Skeletal muscle satellite cell (primary cell): ENCODE measurements around the gene TCF7.
"Not testable (repeated sequence)": the region's sequence is repeated elsewhere in the genome, so short reads cannot be mapped to it uniquely, and the experiment has no call there.

ENCODE experiments used
- H3K27me3 ChIP-seq: 2 replicates; pipeline ENCODE4 v1.7.0; 2013; ENCODE audit warnings: low read length; ENCODE audit not compliant: control insufficient read depth, insufficient read depth
- H3K36me3 ChIP-seq: 2 replicates; pipeline ENCODE4 v1.7.0; 2013; ENCODE audit warnings: mild to moderate bottlenecking, control low read depth, low read length; ENCODE audit not compliant: insufficient read depth
- H3K4me1 ChIP-seq: 2 replicates; pipeline ENCODE4 v1.7.0; 2013; ENCODE audit warnings: low read length; ENCODE audit not compliant: control insufficient read depth, insufficient read depth
- H3K4me2 ChIP-seq: 2 replicates; pipeline ENCODE4 v1.7.0; 2013; ENCODE audit warnings: mild to moderate bottlenecking, low read length
- H3K4me3 ChIP-seq: 2 replicates; pipeline ENCODE4 v1.7.0; 2013; ENCODE audit warnings: low read length
- H3K9ac ChIP-seq: 2 replicates; pipeline ENCODE4 v1.7.0; 2013; ENCODE audit warnings: mild to moderate bottlenecking, low read depth, low read length, moderate library complexity
- H3K9me3 ChIP-seq: replicated peaks from 2 replicates; pipeline ENCODE4 v1.7.0; 2013; ENCODE audit warnings: mild to moderate bottlenecking, control low read depth, low read length

TCF7 gene

DNA sequence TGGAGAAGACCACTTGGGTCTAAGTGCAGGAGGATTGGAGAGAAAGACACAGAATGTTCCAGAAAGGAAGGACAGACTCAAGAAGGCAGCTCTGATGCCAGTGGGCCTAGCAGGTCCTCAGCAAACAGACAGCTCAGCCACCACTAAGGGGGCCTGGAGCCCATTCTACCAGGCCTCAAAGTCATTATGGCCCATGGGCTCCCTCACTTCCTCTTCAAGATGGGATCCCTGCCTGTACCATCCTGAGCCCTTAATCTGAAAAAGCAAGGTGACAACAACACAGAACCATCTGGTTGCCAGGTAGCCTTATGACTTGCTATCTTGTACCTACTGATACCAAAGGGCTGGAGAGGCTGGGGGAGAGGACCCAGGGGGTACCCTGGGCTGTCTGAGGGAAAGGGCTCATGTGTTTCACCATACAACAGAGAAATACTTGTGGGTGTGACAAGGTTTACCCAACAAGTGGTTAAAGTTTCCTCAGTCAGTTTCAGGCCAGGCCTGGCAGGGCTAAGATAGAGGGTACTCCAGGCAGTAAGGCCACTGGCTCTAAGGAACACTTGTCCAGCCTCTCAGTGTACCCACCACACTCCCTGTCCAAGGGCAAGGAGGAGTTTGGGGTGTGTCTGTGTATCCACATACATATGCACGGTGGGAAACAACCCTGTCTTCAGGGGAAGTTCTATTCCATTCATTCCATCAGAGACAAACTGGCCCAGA is 30.7 kb downstream of the TCF7 start:
- H3K4me3 ChIP-seq: no peak overlapping the region
- H3K4me1 ChIP-seq: no peaks in the 10 kb centered on the region
- H3K36me3 ChIP-seq: peaks cover 52% of the 10 kb centered on the region
- H3K9ac ChIP-seq: no peak overlapping the region
- no peaks in the 10 kb centered on the region for H3K9me3 ChIP-seq
- no peaks in the 10 kb centered on the region for H3K27me3 ChIP-seq
- no peak overlapping the region for H3K4me2 ChIP-seq

DNA sequence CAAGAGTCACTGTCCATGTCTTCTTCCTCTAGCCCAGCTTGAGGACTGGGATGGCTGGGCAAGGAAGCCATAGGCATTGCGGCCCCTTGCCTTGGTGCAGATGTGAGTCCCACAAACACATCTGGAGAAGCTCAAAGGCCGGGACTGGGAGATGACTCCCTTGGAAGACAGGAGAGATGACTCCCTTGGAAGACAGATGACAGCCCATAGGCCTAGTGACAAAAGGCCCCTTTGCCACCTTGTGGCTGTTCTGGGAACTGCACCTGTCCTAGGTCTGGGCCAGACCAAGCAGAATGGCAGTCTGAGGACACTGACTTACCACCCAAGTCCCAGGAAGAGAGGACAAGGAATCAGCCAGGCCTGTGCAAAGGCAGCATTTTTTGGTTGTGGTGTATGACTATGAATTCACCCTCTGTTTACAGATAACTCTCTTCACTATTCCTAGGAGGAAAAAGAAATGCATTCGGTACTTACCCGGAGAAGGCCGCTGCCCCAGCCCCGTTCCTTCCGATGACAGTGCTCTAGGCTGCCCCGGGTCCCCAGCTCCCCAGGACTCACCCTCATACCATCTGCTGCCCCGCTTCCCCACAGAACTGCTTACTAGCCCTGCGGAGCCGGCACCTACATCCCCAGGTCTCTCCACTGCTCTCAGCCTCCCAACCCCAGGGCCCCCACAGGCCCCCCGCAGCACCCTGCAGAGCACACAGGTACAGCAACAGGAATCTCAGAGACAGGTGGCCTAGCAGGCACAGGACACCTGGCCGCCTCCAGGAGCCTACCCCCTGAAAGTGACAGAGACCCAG is 31.5 kb downstream of the TCF7 start:
- H3K4me3 ChIP-seq: no peak overlapping the region
- no peak overlapping the region for H3K9ac ChIP-seq
- H3K9me3 ChIP-seq: no peaks in the 10 kb centered on the region
- H3K4me1 ChIP-seq: no peaks in the 10 kb centered on the region
- peaks cover 57% of the 10 kb centered on the region for H3K36me3 ChIP-seq
- no peaks in the 10 kb centered on the region for H3K27me3 ChIP-seq
- H3K4me2 ChIP-seq: no peak overlapping the region

DNA sequence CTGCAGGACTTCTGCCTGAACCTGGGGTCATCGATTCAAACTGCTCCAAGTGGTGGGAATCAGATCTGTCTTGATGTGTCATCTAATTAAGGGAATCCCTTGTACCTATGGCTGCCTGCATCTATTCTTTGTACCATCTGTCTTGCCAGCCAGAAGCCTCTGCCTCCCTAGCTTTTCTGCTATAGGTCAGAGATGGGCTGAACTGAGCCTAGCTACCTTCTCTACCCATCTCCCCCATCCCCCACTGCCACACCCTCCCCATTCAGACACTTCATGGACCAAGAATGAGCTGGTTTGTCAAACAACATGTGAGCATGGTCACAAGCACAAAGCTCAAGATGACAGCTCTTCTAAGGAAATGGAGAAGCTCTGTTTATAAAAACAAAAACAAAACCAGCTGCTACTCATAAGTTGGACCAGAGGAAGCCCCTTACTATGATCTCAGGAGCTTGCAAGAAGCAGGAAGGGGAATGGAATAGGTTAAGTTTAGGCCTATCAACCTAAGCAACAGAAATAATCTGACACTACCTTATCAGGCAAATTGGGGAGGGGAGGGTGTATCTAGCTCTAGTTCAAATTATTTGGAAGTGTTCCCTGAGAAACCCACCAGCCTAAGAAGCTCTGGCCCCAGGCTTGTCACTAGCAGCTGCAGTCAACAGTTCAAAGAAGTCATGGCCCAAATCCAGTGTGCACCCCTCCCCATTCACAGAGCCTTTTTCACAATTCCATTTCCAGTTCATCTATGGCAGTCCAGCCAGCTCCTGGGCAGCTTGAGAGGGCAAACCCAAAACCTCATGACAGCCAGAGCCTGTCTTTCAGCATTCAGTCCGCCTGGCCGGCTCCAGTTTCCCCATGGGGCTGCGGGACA is 32.4 kb downstream of the TCF7 start:
- Histone ChIP-seq H3K9ac (no peak overlapping the region), H3K36me3 (peaks cover 62% of the 10 kb centered on the region), H3K4me1 (no peaks in the 10 kb centered on the region), H3K4me3 (no peak overlapping the region), H3K9me3 (no peaks in the 10 kb centered on the region), H3K27me3 (no peaks in the 10 kb centered on the region), H3K4me2 (no peak overlapping the region)

DNA sequence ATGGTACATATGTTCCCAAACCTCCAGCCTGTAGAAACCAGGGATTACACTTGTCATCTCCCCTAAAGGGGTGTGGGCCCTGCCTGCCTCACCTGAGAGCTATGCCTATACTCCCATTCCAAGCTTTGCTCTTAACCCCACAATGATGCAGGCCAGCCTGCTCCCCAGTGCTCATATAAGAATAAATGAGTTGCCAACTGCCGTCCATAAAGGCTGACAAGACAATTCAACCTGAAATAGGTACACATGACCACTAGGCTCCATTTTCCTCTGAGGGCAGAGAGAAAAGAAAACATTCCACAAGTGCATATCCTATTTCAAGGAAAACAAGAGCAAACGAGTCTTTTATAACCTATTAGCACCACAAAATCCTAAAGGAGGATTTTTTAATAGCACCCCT is 33.8 kb downstream of the TCF7 start:
- H3K27me3 ChIP-seq: no peaks in the 10 kb centered on the region
- no peak overlapping the region for H3K4me2 ChIP-seq
- H3K9me3 ChIP-seq: no peaks in the 10 kb centered on the region
- H3K4me1 ChIP-seq: peaks cover 3% of the 10 kb centered on the region
- no peak overlapping the region for H3K9ac ChIP-seq
- no peak overlapping the region for H3K4me3 ChIP-seq
- H3K36me3 ChIP-seq: peaks cover 70% of the 10 kb centered on the region

DNA sequence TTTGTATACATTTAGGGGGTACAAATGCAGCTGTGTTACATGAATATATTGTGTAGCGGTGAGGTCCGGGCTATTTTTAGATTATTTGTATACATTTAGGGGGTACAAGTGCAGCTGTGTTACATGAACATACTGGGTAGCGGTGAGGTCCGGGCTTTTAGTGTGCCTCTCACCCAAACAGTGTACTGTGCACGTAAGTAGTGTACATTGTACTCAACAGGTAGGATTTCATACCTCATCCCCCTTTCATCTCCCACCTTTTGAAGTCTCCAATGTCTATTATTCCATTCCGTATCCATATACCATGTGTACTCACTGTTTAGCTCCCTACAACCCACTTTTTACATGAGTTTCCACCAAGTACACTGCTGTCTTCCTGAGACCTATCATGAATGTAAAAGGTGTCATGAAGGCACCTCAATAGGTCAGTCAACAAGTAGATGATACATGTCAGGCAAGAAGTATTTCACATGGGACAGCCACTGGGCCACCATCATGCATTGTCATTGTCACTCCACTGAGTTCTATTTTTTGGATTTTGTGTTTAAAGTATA is 34.6 kb downstream of the TCF7 start:
- no peak overlapping the region for H3K4me2 ChIP-seq
- peaks cover 73% of the 10 kb centered on the region for H3K36me3 ChIP-seq
- no peak overlapping the region for H3K4me3 ChIP-seq
- H3K9me3 ChIP-seq: no peaks in the 10 kb centered on the region
- no peak overlapping the region for H3K9ac ChIP-seq
- peaks cover 3% of the 10 kb centered on the region for H3K4me1 ChIP-seq
- H3K27me3 ChIP-seq: no peaks in the 10 kb centered on the region

DNA sequence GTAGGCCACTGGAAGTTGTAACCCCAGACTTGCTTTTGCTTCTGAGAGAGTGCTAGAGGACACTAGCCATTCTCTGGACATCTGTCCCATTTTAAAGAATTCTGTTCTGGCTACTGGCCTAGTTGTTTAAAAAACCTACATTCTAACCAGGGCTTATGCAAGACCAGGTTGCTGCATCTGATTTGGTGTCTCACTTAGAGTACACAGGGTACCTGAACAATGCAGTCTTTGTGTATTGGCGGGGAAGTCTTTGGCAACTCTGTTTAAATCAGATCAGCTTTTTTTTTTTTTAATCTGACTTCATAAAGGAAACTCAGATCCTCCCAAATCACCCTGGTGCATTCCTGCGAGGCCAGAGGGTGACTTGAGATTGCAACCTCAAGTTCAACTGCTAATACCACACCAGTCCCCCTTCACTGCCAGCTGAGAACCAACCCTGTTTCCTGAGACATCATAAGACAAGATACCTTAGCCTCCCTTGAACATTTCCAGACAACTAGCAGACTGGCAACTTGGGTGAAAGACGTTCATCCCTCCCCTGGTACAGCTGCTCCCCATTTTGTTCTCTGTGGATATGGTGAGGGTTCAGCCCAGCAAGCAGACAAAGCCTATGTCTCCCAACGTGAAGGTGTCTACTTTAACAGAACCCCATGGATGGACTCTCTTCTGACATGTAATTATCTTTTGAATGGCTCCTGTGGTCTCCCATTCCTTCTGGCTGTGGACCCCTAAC is 35.3 kb downstream of the TCF7 start:
- Histone ChIP-seq H3K4me2 (no peak overlapping the region), H3K9ac (no peak overlapping the region), H3K36me3 (peaks cover 71% of the 10 kb centered on the region), H3K4me1 (peaks cover 3% of the 10 kb centered on the region), H3K27me3 (no peaks in the 10 kb centered on the region), H3K9me3 (no peaks in the 10 kb centered on the region), H3K4me3 (no peak overlapping the region)

DNA sequence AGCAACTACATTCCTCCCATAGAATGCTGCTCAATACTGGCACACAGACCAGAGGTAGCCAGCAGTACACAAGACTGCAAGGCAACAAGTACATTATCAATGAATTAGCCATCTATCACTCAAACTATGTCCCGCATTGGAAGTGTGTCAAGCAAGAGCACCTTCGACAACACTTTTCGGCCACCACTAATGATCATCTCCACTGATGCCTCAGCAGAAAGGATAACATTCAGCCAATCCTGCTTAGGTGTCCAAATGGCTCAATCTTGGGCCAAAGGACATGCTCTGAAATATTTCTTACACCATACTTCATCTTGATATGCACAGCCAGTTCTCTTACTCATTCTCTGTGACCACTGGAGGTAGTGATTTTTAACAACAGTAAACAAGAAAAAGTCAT is 37.2 kb downstream of the TCF7 start:
- Histone ChIP-seq H3K4me3 (no peak overlapping the region), H3K4me1 (peaks cover 3% of the 10 kb centered on the region), H3K9ac (no peak overlapping the region), H3K9me3 (no peaks in the 10 kb centered on the region), H3K4me2 (no peak overlapping the region), H3K36me3 (peaks cover 81% of the 10 kb centered on the region), H3K27me3 (no peaks in the 10 kb centered on the region)

DNA sequence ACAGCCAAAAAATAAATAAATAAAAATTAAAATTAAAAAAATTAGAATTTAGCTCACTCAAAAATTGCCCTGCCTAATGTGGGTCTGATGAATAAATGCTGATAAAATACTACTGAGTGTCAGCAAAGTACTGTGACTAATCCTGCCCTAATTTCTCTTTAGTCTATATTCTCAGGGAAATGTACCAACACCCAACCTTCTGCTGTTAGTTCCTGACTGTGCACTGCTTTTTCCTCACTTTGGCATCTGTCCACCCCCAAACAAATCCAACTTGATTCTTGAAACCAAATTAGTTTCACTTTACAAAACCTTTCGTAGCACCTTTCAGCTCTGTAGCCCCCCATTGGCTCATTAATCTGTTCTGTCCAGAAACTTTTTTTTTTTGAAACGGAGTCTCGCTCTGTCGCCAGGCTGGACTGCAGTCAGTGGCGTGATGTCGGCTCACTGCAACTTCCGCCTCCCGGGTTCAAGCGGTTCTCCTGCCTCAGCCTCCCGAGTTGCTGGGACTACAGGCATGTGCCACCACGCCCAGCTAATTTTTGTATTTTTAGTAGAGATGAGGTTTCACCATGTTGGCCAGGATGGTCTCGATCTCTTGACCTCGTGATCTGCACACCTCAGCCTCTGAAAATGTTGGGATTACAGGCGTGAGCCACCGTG is 37.8 kb downstream of the TCF7 start:
- H3K9ac ChIP-seq, H3K9me3 ChIP-seq, H3K4me3 ChIP-seq, H3K27me3 ChIP-seq, H3K4me2 ChIP-seq, H3K4me1 ChIP-seq: not testable (repeated sequence)
- H3K36me3 ChIP-seq: peaks cover 82% of the 10 kb centered on the region

DNA sequence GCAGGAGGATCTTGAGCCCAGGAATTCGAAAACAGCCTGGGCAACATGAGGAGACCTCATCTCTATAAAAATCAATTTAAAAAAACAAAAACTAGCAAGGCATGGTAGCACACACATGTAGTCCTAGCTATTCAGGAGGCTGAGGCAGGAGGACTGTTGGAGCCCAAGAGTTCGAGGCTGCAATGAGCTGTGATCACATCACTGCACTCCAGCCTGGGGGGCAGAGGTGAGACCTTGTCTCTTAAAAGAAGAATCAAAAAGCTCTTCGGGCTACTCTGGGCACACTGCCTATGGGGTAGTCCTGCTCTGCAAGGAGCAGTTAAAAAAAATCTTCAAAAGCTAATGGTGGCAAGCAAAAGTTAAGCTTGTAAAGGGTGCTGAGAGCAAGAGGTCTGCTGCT is 38.8 kb downstream of the TCF7 start:
- Histone ChIP-seq H3K9me3 (no peaks in the 10 kb centered on the region), H3K9ac (no peak overlapping the region), H3K36me3 (peaks cover 89% of the 10 kb centered on the region), H3K4me2 (no peak overlapping the region), H3K4me1 (peaks cover 3% of the 10 kb centered on the region), H3K27me3 (no peaks in the 10 kb centered on the region), H3K4me3 (no peak overlapping the region)

DNA sequence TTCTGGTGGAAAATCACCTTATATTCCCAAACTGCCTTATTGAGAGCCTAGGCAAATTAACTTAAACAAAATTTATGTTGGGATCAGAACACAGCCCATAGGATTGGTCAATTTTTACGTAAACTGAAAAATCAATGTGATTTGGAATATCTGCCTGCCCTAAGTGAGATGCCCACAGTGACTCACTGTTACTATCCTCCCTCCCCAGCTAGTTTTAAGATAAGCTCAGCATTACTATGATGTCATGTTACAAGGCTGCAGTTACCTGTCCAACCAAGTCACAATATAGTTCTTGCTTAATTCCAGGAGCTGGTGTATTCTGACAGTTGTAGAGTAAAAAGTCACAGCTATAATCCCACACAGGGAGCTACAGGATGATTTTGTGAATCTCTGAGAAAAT is 39.2 kb downstream of the TCF7 start:
- H3K4me2 ChIP-seq: no peak overlapping the region
- peaks cover 3% of the 10 kb centered on the region for H3K4me1 ChIP-seq
- no peaks in the 10 kb centered on the region for H3K9me3 ChIP-seq
- no peak overlapping the region for H3K9ac ChIP-seq
- H3K27me3 ChIP-seq: no peaks in the 10 kb centered on the region
- H3K4me3 ChIP-seq: no peak overlapping the region
- H3K36me3 ChIP-seq: peaks cover 91% of the 10 kb centered on the region
